Ectodermal cell (in vitro differentiated cells): ENCODE results near the gene APBA2.
A peak's percentile ranks its signal among the peaks of the same experiment; 100 is the strongest.

Source experiments
- H3K27ac ChIP-seq: 2 replicates; pipeline ENCODE4 v1.7.0; 2013; ENCODE audit warnings: mild to moderate bottlenecking, low read depth, low read length; ENCODE audit not compliant: insufficient read depth, poor library complexity, severe bottlenecking
- H3K27me3 ChIP-seq: 2 replicates; pipeline ENCODE4 v1.7.0; 2013; ENCODE audit warnings: mild to moderate bottlenecking, low read length; ENCODE audit not compliant: insufficient read depth, control insufficient read depth, poor library complexity, severe bottlenecking
- H3K36me3 ChIP-seq: one replicate; pipeline ENCODE4 v1.7.0; 2013; ENCODE audit warnings: low read length; ENCODE audit not compliant: control insufficient read depth, insufficient read depth
- H3K4me1 ChIP-seq: one replicate; pipeline ENCODE4 v1.7.0; 2013; ENCODE audit warnings: low read length; ENCODE audit not compliant: control insufficient read depth, insufficient read depth
- H3K4me3 ChIP-seq: 2 replicates; pipeline ENCODE4 v1.7.0; 2013; ENCODE audit warnings: low read depth, low read length, control low read depth; ENCODE audit not compliant: insufficient read depth
- H3K9me3 ChIP-seq: 2 replicates; pipeline ENCODE4 v1.7.0; 2013; ENCODE audit warnings: mild to moderate bottlenecking, low read length, moderate library complexity; ENCODE audit not compliant: control insufficient read depth
- WGBS, 2 experiments: methylation state at CpG; one replicate each; pipeline ENCODE4 v1.1.7; 2013; ENCODE audit warnings: missing lambda C conversion rate in 2 of 2; 5-methylcytosine and 5-hydroxymethylcytosine counted together

Gene APBA2

GRCh38 chr15:28978661-28979060, 92.9 kb downstream of the APBA2 start:
- H3K9me3 ChIP-seq: no peaks in the 10 kb centered on the region
- H3K4me1 ChIP-seq: peaks cover 17% of the 10 kb centered on the region
- H3K36me3 ChIP-seq: no peaks in the 10 kb centered on the region
- no peak overlapping the region for H3K4me3 ChIP-seq
- H3K27ac ChIP-seq: peak overlapping the region; percentile 31
- 67 to 77% methylated on average over 3 of the region's 3 CpGs for WGBS, 2 experiments
- no peaks in the 10 kb centered on the region for H3K27me3 ChIP-seq

GRCh38 chr15:28979208-28979841, 93.6 kb downstream of the APBA2 start:
- Histone ChIP-seq H3K4me3 (no peak overlapping the region), H3K4me1 (peaks cover 21% of the 10 kb centered on the region), H3K36me3 (no peaks in the 10 kb centered on the region), H3K27me3 (no peaks in the 10 kb centered on the region), H3K9me3 (no peaks in the 10 kb centered on the region), H3K27ac (peak overlapping the region; percentile 38)
- 57 to 63% methylated on average over 13 of the region's 13 CpGs for WGBS, 2 experiments

GRCh38 chr15:28980709-28981350, 95.1 kb downstream of the APBA2 start:
- WGBS, 2 experiments: 87 to 94% methylated on average over 3 of the region's 3 CpGs
- no peaks in the 10 kb centered on the region for H3K36me3 ChIP-seq

GRCh38 chr15:28981351-28981720, 95.6 kb downstream of the APBA2 start:
- Histone ChIP-seq H3K4me3 (no peak overlapping the region), H3K4me1 (peaks cover 36% of the 10 kb centered on the region), H3K9me3 (no peaks in the 10 kb centered on the region), H3K27ac (no peak overlapping the region), H3K36me3 (no peaks in the 10 kb centered on the region), H3K27me3 (no peaks in the 10 kb centered on the region)

More at GRCh38 chr15:28980709-28981350, 95.1 kb downstream of the APBA2 start:
- Histone ChIP-seq H3K4me3 (no peak overlapping the region), H3K9me3 (no peaks in the 10 kb centered on the region), H3K27me3 (no peaks in the 10 kb centered on the region), H3K4me1 (peaks cover 36% of the 10 kb centered on the region), H3K27ac (no peak overlapping the region)

- Histone ChIP-seq H3K27me3 (no peaks in the 10 kb centered on the region), H3K4me1 (peaks cover 36% of the 10 kb centered on the region), H3K9me3 (no peaks in the 10 kb centered on the region), H3K36me3 (no peaks in the 10 kb centered on the region), H3K4me3 (no peak overlapping the region), H3K27ac (no peak overlapping the region)
- 95 to 97% methylated on average over 4 of the region's 4 CpGs for WGBS, 2 experiments
These were observed 96.1 kb downstream of the APBA2 start for GRCh38 chr15:28981921-28982320.

- Histone ChIP-seq H3K4me3 (no peak overlapping the region), H3K27ac (no peak overlapping the region), H3K27me3 (no peaks in the 10 kb centered on the region), H3K36me3 (no peaks in the 10 kb centered on the region), H3K4me1 (peaks cover 29% of the 10 kb centered on the region), H3K9me3 (no peaks in the 10 kb centered on the region)
- WGBS, 2 experiments: 96% methylated on average over 6 of the region's 6 CpGs
These were observed 97.1 kb downstream of the APBA2 start for GRCh38 chr15:28982886-28983285.

- no peak overlapping the region for H3K27ac ChIP-seq
- H3K4me3 ChIP-seq: no peak overlapping the region
- WGBS, 2 experiments: 88 to 90% methylated on average over 20 of the region's 20 CpGs
- no peaks in the 10 kb centered on the region for H3K9me3 ChIP-seq
- no peaks in the 10 kb centered on the region for H3K27me3 ChIP-seq
- H3K4me1 ChIP-seq: peaks cover 23% of the 10 kb centered on the region
- H3K36me3 ChIP-seq: no peaks in the 10 kb centered on the region
These were observed 97.9 kb downstream of the APBA2 start for GRCh38 chr15:28983432-28984311.

GRCh38 chr15:28984421-28985315, 98.9 kb downstream of the APBA2 start:
- WGBS, 2 experiments: 59 to 70% methylated on average over 8 to 10 of the region's 10 CpGs
- Histone ChIP-seq H3K4me1 (peaks cover 23% of the 10 kb centered on the region), H3K4me3 (no peak overlapping the region), H3K9me3 (no peaks in the 10 kb centered on the region), H3K27me3 (no peaks in the 10 kb centered on the region), H3K27ac (peak overlapping the region; percentile 57), H3K36me3 (no peaks in the 10 kb centered on the region)

- Histone ChIP-seq H3K27ac (peak overlapping the region; percentile 57), H3K4me3 (no peak overlapping the region)
- 68 to 72% methylated on average over 6 of the region's 6 CpGs for WGBS, 2 experiments
These were observed 99.5 kb downstream of the APBA2 start for GRCh38 chr15:28985316-28985645.

More at GRCh38 chr15:28985316-28985645, 99.5 kb downstream of the APBA2 start:
- no peaks in the 10 kb centered on the region for H3K27me3 ChIP-seq
- no peaks in the 10 kb centered on the region for H3K9me3 ChIP-seq
- H3K4me1 ChIP-seq: peaks cover 29% of the 10 kb centered on the region
- H3K36me3 ChIP-seq: no peaks in the 10 kb centered on the region
